CD14-positive monocyte (primary cell): ENCODE measurements around the gene ZFHX2. TPM values are rescaled to one million over a fixed set of nuclear protein-coding genes. Genes with fewer than 3 reads are reported as not detected.

Experiments used
- DNase-seq, 3 donors: peaks; one replicate each; pipeline ENCODE4 v3.0.0-alpha.2; 2011 to 2022
- H2AFZ ChIP-seq: 2 replicates; pipeline ENCODE4 v1.6.0; 2012; ENCODE audit warnings: mild to moderate bottlenecking, low read depth, low read length, inconsistent platforms; ENCODE audit not compliant: insufficient read depth, poor library complexity, severe bottlenecking
- H3K27ac ChIP-seq, 2 donors: 1 replicate in 1 of 2; 2 replicates in 1 of 2; pipeline ENCODE4 v1.5.1; 2012 to 2013; ENCODE audit warnings: low read length in 2 of 2, control low read depth in 1 of 2, inconsistent platforms in 1 of 2, low read depth in 1 of 2, mild to moderate bottlenecking in 1 of 2
- H3K27me3 ChIP-seq, 2 donors: one replicate each; pipeline versions ENCODE4 v1.6.0 to v1.6.1; 2011 to 2013; ENCODE audit warnings: low read length in 2 of 2; ENCODE audit not compliant: control insufficient read depth in 2 of 2, insufficient read depth in 2 of 2
- H3K36me3 ChIP-seq, 2 donors: replicated peaks in 1 of 2; 1 replicate in 1 of 2; 2 replicates in 1 of 2; pipeline versions ENCODE4 v1.5.1 to v1.6.1; 2012 to 2013; ENCODE audit warnings: low read length in 2 of 2, control low read depth in 1 of 2, inconsistent platforms in 1 of 2, mild to moderate bottlenecking in 1 of 2; ENCODE audit not compliant: insufficient read depth in 2 of 2, control insufficient read depth in 1 of 2
- H3K4me1 ChIP-seq, 2 donors: 1 replicate in 1 of 2; 2 replicates in 1 of 2; pipeline versions ENCODE4 v1.5.1 to v1.6.1; 2012 to 2013; ENCODE audit warnings: low read length in 2 of 2, control low read depth in 1 of 2, inconsistent platforms in 1 of 2, mild to moderate bottlenecking in 1 of 2, moderate library complexity in 1 of 2; ENCODE audit not compliant: insufficient read depth in 2 of 2, control insufficient read depth in 1 of 2
- H3K4me2 ChIP-seq: replicated peaks from 2 replicates; pipeline ENCODE3; 2012; ENCODE audit warnings: low read length, moderate library complexity, mild to moderate bottlenecking; ENCODE audit not compliant: poor library complexity, severe bottlenecking; ENCODE audit errors: extremely low read depth
- H3K4me3 ChIP-seq, 3 experiments: fragments of 200-600 bp in 1 of 3; sonication (generic) in 1 of 3; replicated peaks in 1 of 3; 1 replicate in 2 of 3; 2 replicates in 1 of 3; pipeline ENCODE4 v1.5.1; 2011 to 2013; ENCODE audit warnings: low read length in 3 of 3, mild to moderate bottlenecking in 3 of 3, control low read depth in 2 of 3, low read depth in 2 of 3, inconsistent platforms in 1 of 3, moderate library complexity in 1 of 3
- H3K79me2 ChIP-seq: 2 replicates; pipeline ENCODE4 v1.6.0; 2012; ENCODE audit warnings: mild to moderate bottlenecking, control low read depth, inconsistent platforms, low read length, moderate library complexity; ENCODE audit not compliant: insufficient read depth
- H3K9ac ChIP-seq: 2 replicates; pipeline ENCODE4 v1.6.0; 2017; ENCODE audit warnings: low read length, mild to moderate bottlenecking; ENCODE audit not compliant: insufficient read depth, poor library complexity, severe bottlenecking
- H3K9me3 ChIP-seq, 2 donors: replicated peaks in 1 of 2; 1 replicate in 1 of 2; 2 replicates in 1 of 2; pipeline versions ENCODE4 v1.5.1 to v1.6.1; 2012 to 2013; ENCODE audit warnings: low read length in 2 of 2, control low read depth in 1 of 2; ENCODE audit not compliant: control insufficient read depth in 1 of 2, insufficient read depth in 1 of 2
- H4K20me1 ChIP-seq: 2 replicates; pipeline ENCODE4 v1.6.0; 2012; ENCODE audit warnings: mild to moderate bottlenecking, low read length, control low read depth, moderate library complexity; ENCODE audit not compliant: insufficient read depth
- H3K27ac Mint-ChIP-seq, 7 donors: one replicate each; pipeline ENCODE4 v1.8.0; 2020; ENCODE audit warnings: mild to moderate bottlenecking in 7 of 7, mixed read lengths in 7 of 7, moderate library complexity in 6 of 7, inconsistent platforms in 2 of 7
- H3K27me3 Mint-ChIP-seq, 3 donors: one replicate each; pipeline ENCODE4 v1.8.0; 2021 to 2022; ENCODE audit warnings: low read depth in 3 of 3, mild to moderate bottlenecking in 3 of 3, mixed read lengths in 3 of 3, moderate library complexity in 3 of 3, inconsistent platforms in 1 of 3
- H3K36me3 Mint-ChIP-seq, 2 donors: one replicate each; pipeline ENCODE4 v1.8.0; 2020; ENCODE audit warnings: mixed read lengths in 2 of 2, inconsistent platforms in 1 of 2, mild to moderate bottlenecking in 1 of 2
- H3K4me1 Mint-ChIP-seq: one replicate; pipeline ENCODE4 v1.8.0; 2020; ENCODE audit warnings: mild to moderate bottlenecking, mixed read lengths
- H3K4me3 Mint-ChIP-seq, 2 donors: one replicate each; pipeline ENCODE4 v1.8.0; 2020; ENCODE audit warnings: mild to moderate bottlenecking in 2 of 2, mixed read lengths in 2 of 2, moderate library complexity in 1 of 2
- H3K9me3 Mint-ChIP-seq, 7 donors: one replicate each; pipeline ENCODE4 v1.8.0; 2020 to 2022; ENCODE audit warnings: mixed read lengths in 7 of 7, mild to moderate bottlenecking in 6 of 7, moderate library complexity in 6 of 7, inconsistent platforms in 2 of 7
- CTCF ChIP-seq: fragments of 200-600 bp; IDR thresholded peaks from one replicate; pipeline ENCODE4 v1.8.0; 2022; ENCODE audit warnings: antibody characterized with exemption, mild to moderate bottlenecking
- WGBS: methylation state at CpG from one replicate; pipeline ENCODE4 v1.1.5; 2013; ENCODE audit warnings: missing lambda C conversion rate; ENCODE audit not compliant: insufficient coverage; 5-methylcytosine and 5-hydroxymethylcytosine counted together
- intact Hi-C, 2 donors: fragments of 100-400 bp; cut with micrococcal nuclease; formaldehyde crosslinking; loops; one replicate each; pipeline versions ENCODE4 v1.15.0 to v1.15.1; 2023
- polyA plus RNA-seq, 3 donors: library from polyadenylated mRNA; depleted of rRNA in 1 of 3; unstranded in 2 of 3; stranded (reverse) in 1 of 3; fragments of 300-500 nt in 2 of 3; fragments of >200 nt in 1 of 3; fragmentation: Illumina TruSeq in 2 of 3; gene quantifications; 1 replicate in 2 of 3; 2 replicates in 1 of 3; pipeline ENCODE4 v1.2.3, GENCODE V29; 2012 to 2021

The ZFHX2 gene
- polyA plus RNA-seq, 3 donors, result 0.01 to 0.07 TPM; not detected in 1

- 95% methylated on average over 2 of the region's 4 CpGs for WGBS
These were observed 5.7 kb downstream of the ZFHX2 start for GRCh38 chr14:23545740-23546365.

More at GRCh38 chr14:23545740-23546365, 5.7 kb downstream of the ZFHX2 start:
- no peaks in the 10 kb centered on the region for H3K36me3 Mint-ChIP-seq
- H3K9ac ChIP-seq, result no peak overlapping the region
- peaks cover 16% of the 10 kb centered on the region for H3K4me1 Mint-ChIP-seq
- H3K27ac ChIP-seq, result no peak overlapping the region
- H3K4me1 ChIP-seq, result peaks cover 16 to 22% of the 10 kb centered on the region in 2 donors
- intact Hi-C loops, result no loop called here
- no peaks in the 10 kb centered on the region for H3K36me3 ChIP-seq
- H4K20me1 ChIP-seq, result no peaks in the 10 kb centered on the region
- no peak overlapping the region for H2AFZ ChIP-seq
- peak overlapping the region in 1 of 7 donors; percentile 33 for H3K27ac Mint-ChIP-seq
- peaks cover 2 to 12% of the 10 kb centered on the region in 2 donors for H3K27me3 ChIP-seq
- no peak overlapping the region for H3K4me3 ChIP-seq
- H3K27me3 Mint-ChIP-seq, result peaks cover 1 to 6% (median 5%) of the 10 kb centered on the region in 3 donors
- no peak overlapping the region for H3K4me3 Mint-ChIP-seq
- no peaks in the 10 kb centered on the region for H3K9me3 Mint-ChIP-seq
- H3K79me2 ChIP-seq, result no peaks in the 10 kb centered on the region
- no peak for DNase-seq
- TF ChIP-seq CTCF, result no peak
- H3K9me3 ChIP-seq, result no peaks in the 10 kb centered on the region
- H3K4me2 ChIP-seq, result no peak overlapping the region
